Hepatocyte (in vitro differentiated cells): ENCODE data around the gene AKAP13.

Experiments used
- CTCF ChIP-seq: fragments of 200-600 bp; sonication (generic); IDR thresholded peaks from 2 replicates; pipeline ENCODE4 v1.5.1; 2016; ENCODE audit warnings: antibody characterized with exemption, mild to moderate bottlenecking; ENCODE audit not compliant: poor library complexity
- EZH2 ChIP-seq: fragments of 200-600 bp; sonication (generic); IDR thresholded peaks from 2 replicates; pipeline ENCODE4 v1.6.1; 2016; ENCODE audit warnings: antibody characterized with exemption, mild to moderate bottlenecking, borderline replicate concordance
- EZH2phosphoT487 ChIP-seq: fragments of 200-600 bp; sonication (generic); IDR thresholded peaks from one replicate; pipeline ENCODE4 v1.6.1; 2018; ENCODE audit warnings: antibody characterized with exemption, mild to moderate bottlenecking, low read depth, moderate library complexity; ENCODE audit not compliant: unreplicated experiment, severe bottlenecking

- no peak for TF ChIP-seq CTCF
- TF ChIP-seq EZH2 = no peak
- no peak for TF ChIP-seq EZH2phosphoT487
Observed at GRCh38 chr15:85340321-85340665, 40.1 kb upstream of the AKAP13 start.
